Measurements from ENCODE around the gene INPP5F.

DNA sequence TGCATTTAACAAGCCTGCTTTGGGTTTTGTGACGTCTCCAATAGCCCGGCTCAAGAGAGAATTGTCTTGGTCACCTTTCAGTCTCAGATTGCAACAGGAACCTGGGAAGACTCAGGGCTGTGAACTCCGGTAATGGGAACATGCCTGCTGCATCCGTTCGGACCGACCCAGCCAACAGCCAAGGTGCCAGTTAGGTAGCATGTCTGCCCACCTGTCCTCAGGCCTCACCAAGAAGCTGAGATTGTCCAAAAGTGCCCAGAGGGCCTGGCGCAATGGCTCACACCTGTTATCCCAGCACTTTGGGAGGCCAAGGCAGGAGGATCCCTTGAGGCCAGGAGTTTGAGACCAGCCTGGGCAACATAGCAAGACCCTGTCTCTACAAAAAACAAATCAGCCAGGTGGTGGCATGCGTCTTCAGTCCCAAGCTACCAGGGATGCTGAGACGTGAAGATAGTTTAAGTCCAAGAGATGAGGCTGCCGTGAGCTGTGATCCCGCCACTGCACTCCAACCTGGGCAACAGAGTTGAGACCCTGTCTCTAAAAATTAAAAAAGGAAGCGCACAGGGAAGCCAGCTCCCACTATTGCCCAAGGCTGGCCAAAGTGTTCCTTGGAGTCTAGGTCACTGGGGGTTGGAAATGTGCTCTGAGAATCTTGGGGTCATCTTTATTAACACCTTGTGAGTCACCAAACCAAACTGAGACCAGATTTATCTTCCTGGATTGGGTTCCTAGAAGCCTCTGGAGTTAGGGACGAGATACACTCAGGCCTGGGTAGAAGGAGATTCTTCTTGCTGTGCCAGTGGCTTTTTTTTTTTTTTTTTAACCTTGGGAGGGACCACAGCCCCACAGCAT lies 47.7 kb upstream of the INPP5F start:
- TF ChIP-seq, protein P1, sequence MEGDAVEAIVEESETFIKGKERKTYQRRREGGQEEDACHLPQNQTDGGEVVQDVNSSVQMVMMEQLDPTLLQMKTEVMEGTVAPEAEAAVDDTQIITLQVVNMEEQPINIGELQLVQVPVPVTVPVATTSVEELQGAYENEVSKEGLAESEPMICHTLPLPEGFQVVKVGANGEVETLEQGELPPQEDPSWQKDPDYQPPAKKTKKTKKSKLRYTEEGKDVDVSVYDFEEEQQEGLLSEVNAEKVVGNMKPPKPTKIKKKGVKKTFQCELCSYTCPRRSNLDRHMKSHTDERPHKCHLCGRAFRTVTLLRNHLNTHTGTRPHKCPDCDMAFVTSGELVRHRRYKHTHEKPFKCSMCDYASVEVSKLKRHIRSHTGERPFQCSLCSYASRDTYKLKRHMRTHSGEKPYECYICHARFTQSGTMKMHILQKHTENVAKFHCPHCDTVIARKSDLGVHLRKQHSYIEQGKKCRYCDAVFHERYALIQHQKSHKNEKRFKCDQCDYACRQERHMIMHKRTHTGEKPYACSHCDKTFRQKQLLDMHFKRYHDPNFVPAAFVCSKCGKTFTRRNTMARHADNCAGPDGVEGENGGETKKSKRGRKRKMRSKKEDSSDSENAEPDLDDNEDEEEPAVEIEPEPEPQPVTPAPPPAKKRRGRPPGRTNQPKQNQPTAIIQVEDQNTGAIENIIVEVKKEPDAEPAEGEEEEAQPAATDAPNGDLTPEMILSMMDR (IDR thresholded peaks at IDR 0.05), result no peak
- TF ChIP-seq POLR2A (IDR thresholded peaks at IDR 0.05) (no peak), EP300 (IDR thresholded peaks at IDR 0.05) (no peak)

Measured in tibial nerve (tissue), 4 donors.